GM12892 (cell line): ENCODE data around the gene ONECUT2.

ENCODE experiments used
- POLR2A ChIP-seq: IDR thresholded peaks from 2 replicates; pipeline ENCODE4 v1.6.1; 2011; ENCODE audit warnings: low read depth, low read length, control low read depth
- POLR2AphosphoS5 ChIP-seq: IDR thresholded peaks from 2 replicates; pipeline ENCODE4 v1.6.1; 2011; ENCODE audit warnings: low read depth, low read length, control low read depth
- TAF1 ChIP-seq: IDR thresholded peaks from 2 replicates; pipeline ENCODE4 v1.6.1; 2011; ENCODE audit warnings: low read depth, mild to moderate bottlenecking, control low read depth, low read length, borderline replicate concordance

- TF ChIP-seq POLR2A (no peak), POLR2AphosphoS5 (no peak), TAF1 (no peak)
Observed at GRCh38 chr18:57410749-57411148, 24.4 kb upstream of the ONECUT2 start.
